ENCODE results near the gene MRPL21.

The MRPL21 gene

GRCh38 chr11:68930991-68931855, 27.6 kb upstream of the MRPL21 start:
- no peak for TF ChIP-seq CTCF (conservative IDR thresholded peaks at IDR 0.05; ENCODE audit: low read depth, low read length)
- H3K4me3 ChIP-seq (ENCODE audit: low read length) = no peak overlapping the region
- DNase-seq (ENCODE audit: low read depth) = no peak

- TF ChIP-seq CTCF (conservative IDR thresholded peaks at IDR 0.05; ENCODE audit: low read depth, low read length) = no peak
- no peak for DNase-seq (ENCODE audit: low read depth)
These were observed 26.3 kb upstream of the MRPL21 start for GRCh38 chr11:68929706-68930570.

GRCh38 chr11:68929135-68929534, 25.5 kb upstream of the MRPL21 start:
- no peak for DNase-seq (ENCODE audit: low read depth)
- no peak for TF ChIP-seq CTCF (conservative IDR thresholded peaks at IDR 0.05; ENCODE audit: low read depth, low read length)

More at GRCh38 chr11:68929706-68930570, 26.3 kb upstream of the MRPL21 start:
- H3K4me3 ChIP-seq (ENCODE audit: low read length) = no peak overlapping the region

GRCh38 chr11:68928136-68928880, 24.7 kb upstream of the MRPL21 start:
- no peak overlapping the region for H3K4me3 ChIP-seq (ENCODE audit: low read length)
- DNase-seq (ENCODE audit: low read depth) = no peak
- no peak for TF ChIP-seq CTCF (conservative IDR thresholded peaks at IDR 0.05; ENCODE audit: low read depth, low read length)

More at GRCh38 chr11:68929135-68929534, 25.5 kb upstream of the MRPL21 start:
- no peak overlapping the region for H3K4me3 ChIP-seq (ENCODE audit: low read length)

- H3K4me3 ChIP-seq (ENCODE audit: low read length) = no peak overlapping the region
- TF ChIP-seq CTCF (conservative IDR thresholded peaks at IDR 0.05; ENCODE audit: low read depth, low read length) = no peak
- no peak for DNase-seq (ENCODE audit: low read depth)
These were observed 23.9 kb upstream of the MRPL21 start for GRCh38 chr11:68927280-68928135.

- H3K4me3 ChIP-seq (ENCODE audit: low read length) = no peak overlapping the region
- DNase-seq (ENCODE audit: low read depth) = no peak
- no peak for TF ChIP-seq CTCF (conservative IDR thresholded peaks at IDR 0.05; ENCODE audit: low read depth, low read length)
These were observed 22.0 kb upstream of the MRPL21 start for GRCh38 chr11:68925611-68926010.
